NCI-H345 (cell line): ENCODE measurements around the gene LY86.

ENCODE experiments used
- DNase-seq: peaks from one replicate; lab custom pipeline; 2025; lab: John Stamatoyannopoulos, UW

Gene LY86

GRCh38 chr6:6588064-6588923, at the start of gene LY86:
Gene LY86, plus strand, starts transcription at chr6:6588720. Its CDS starts 15 bp downstream, at chr6:6588735.
- DNase-seq = no peak

GRCh38 chr6:6539036-6539435, 49.5 kb upstream of the LY86 start:
- DNase-seq = no peak

GRCh38 chr6:6542357-6542756, 46.2 kb upstream of the LY86 start:
- no peak for DNase-seq

- no peak for DNase-seq
Observed at GRCh38 chr6:6543181-6543879, 45.2 kb upstream of the LY86 start.

GRCh38 chr6:6545616-6546317, 42.8 kb upstream of the LY86 start:
- DNase-seq = no peak

GRCh38 chr6:6546318-6547109, 42.0 kb upstream of the LY86 start:
- peak; percentile 29 for DNase-seq

- peak; percentile 59 for DNase-seq
Observed at GRCh38 chr6:6547110-6547879, 41.2 kb upstream of the LY86 start.

- DNase-seq = no peak
Observed at GRCh38 chr6:6556161-6556737, 32.3 kb upstream of the LY86 start.

- DNase-seq = peak; percentile 1
Observed at GRCh38 chr6:6556738-6557503, 31.6 kb upstream of the LY86 start.

- DNase-seq = no peak
Observed at GRCh38 chr6:6557504-6557839, 31.0 kb upstream of the LY86 start.

- DNase-seq = no peak
Observed at GRCh38 chr6:6557886-6558285, 30.6 kb upstream of the LY86 start.

- DNase-seq = no peak
Observed at GRCh38 chr6:6559994-6560570, 28.4 kb upstream of the LY86 start.

- no peak for DNase-seq
Observed at GRCh38 chr6:6560909-6561308, 27.6 kb upstream of the LY86 start.

GRCh38 chr6:6564154-6564553, 24.4 kb upstream of the LY86 start:
- no peak for DNase-seq

GRCh38 chr6:6565069-6565468, 23.5 kb upstream of the LY86 start:
- DNase-seq = no peak

GRCh38 chr6:6565488-6565887, 23.0 kb upstream of the LY86 start:
- DNase-seq = no peak

- DNase-seq = no peak
Observed at GRCh38 chr6:6566766-6567165, 21.8 kb upstream of the LY86 start.

GRCh38 chr6:6569096-6569810, 19.3 kb upstream of the LY86 start:
- DNase-seq = no peak

GRCh38 chr6:6569811-6570164, 18.7 kb upstream of the LY86 start:
- DNase-seq = no peak
